WERI-Rb-1 (cell line): ENCODE results near the gene VANGL1.

Experiments
- DNase-seq: peaks from one replicate; pipeline ENCODE4 v3.0.0-alpha.2; 2020
- H3K27ac ChIP-seq: fragments of 250-450 bp; sonication (Bioruptor Pico); 2 replicates; pipeline ENCODE4 v1.5.1; 2020; ENCODE audit warnings: mild to moderate bottlenecking, moderate library complexity
- H3K27me3 ChIP-seq: fragments of 250-450 bp; sonication (Bioruptor Pico); 2 replicates; pipeline ENCODE4 v1.5.1; 2021; ENCODE audit warnings: mild to moderate bottlenecking, low read depth, moderate library complexity; ENCODE audit not compliant: insufficient read depth, severe bottlenecking
- H3K36me3 ChIP-seq: fragments of 250-450 bp; sonication (Bioruptor Pico); 2 replicates; pipeline ENCODE4 v1.5.1; 2020; ENCODE audit warnings: mild to moderate bottlenecking, moderate library complexity
- H3K4me3 ChIP-seq: 2 replicates; pipeline ENCODE4 v1.5.1; 2011; ENCODE audit warnings: low read depth, mild to moderate bottlenecking, control low read depth, low read length
- H3K9me3 ChIP-seq: fragments of 250-450 bp; sonication (Bioruptor Pico); 2 replicates; pipeline ENCODE4 v1.5.1; 2021; ENCODE audit warnings: mild to moderate bottlenecking, moderate library complexity; ENCODE audit not compliant: severe bottlenecking
- TF ChIP-seq, protein P1 (sequence below): IDR thresholded peaks from 2 replicates; pipeline ENCODE4 v1.5.1; 2011; ENCODE audit warnings: low read depth, mild to moderate bottlenecking, control low read depth, inconsistent platforms, low read length

The VANGL1 gene

DNA sequence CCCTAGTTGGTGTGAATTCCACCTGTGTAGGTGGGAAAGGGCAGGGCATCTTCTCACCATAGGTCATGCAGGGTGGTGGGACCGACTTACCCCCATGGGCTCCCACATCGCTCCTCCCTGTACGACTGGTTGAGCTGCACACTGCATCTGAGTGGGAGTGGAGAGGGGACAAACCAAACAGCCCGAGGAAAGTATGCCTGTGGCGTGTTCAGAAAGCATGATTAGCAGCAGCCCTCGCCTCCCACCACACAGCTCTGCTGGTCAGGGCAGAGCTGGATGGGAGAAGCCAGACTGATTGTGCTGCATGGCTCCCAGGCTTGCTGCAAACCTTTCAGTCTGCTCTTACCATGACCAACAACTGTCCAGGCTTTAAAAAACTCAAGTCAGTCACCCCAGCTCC, 24.4 kb downstream of the VANGL1 start:
- Histone ChIP-seq H3K36me3 (no peaks in the 10 kb centered on the region), H3K4me3 (no peak overlapping the region), H3K9me3 (no peaks in the 10 kb centered on the region), H3K27me3 (no peaks in the 10 kb centered on the region), H3K27ac (no peak overlapping the region)
- TF ChIP-seq, protein P1, sequence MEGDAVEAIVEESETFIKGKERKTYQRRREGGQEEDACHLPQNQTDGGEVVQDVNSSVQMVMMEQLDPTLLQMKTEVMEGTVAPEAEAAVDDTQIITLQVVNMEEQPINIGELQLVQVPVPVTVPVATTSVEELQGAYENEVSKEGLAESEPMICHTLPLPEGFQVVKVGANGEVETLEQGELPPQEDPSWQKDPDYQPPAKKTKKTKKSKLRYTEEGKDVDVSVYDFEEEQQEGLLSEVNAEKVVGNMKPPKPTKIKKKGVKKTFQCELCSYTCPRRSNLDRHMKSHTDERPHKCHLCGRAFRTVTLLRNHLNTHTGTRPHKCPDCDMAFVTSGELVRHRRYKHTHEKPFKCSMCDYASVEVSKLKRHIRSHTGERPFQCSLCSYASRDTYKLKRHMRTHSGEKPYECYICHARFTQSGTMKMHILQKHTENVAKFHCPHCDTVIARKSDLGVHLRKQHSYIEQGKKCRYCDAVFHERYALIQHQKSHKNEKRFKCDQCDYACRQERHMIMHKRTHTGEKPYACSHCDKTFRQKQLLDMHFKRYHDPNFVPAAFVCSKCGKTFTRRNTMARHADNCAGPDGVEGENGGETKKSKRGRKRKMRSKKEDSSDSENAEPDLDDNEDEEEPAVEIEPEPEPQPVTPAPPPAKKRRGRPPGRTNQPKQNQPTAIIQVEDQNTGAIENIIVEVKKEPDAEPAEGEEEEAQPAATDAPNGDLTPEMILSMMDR, result no peak
- no peak for DNase-seq

DNA sequence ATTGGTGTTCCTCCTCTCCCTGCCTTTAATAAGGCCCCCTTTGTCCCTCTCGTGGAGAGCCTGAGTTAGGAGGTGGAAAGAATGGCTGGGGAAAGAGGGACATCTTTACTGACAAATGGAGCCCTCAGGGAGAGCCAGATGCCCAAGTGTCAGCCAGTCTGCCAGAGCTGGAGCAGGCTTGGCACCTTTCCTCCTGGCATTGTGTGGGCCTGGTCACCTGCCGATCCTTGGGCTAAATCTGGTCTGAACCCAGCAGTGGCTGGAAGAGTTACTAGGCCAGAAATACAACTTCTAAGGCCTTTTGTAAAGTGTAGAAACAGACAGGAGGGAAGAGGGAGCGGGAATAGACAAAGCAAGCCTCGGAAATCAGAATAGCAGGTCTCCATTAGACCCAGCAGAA, 24.9 kb downstream of the VANGL1 start:
- DNase-seq, result no peak
- Histone ChIP-seq H3K27me3 (no peaks in the 10 kb centered on the region), H3K27ac (no peak overlapping the region), H3K4me3 (no peak overlapping the region), H3K9me3 (no peaks in the 10 kb centered on the region), H3K36me3 (no peaks in the 10 kb centered on the region)
- TF ChIP-seq, protein P1, result no peak

DNA sequence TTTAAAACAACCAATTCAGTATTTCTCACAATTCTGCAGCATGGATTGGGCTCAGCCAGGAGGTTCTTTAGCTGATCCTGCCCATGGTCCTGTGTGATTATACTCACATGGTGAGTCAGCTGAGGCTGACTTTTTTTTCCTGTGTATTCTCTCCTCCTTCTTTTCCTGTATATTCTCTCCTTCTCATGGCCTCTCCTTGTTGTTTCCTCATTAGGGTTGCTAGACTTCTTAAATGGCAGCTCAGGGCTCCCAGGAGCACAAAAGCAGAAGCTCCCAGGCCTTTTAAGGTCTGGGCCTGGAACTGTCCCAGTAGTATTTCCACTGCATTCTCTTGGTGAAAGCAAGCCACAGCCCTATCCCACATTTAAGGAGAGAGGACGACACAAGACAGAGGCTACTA, 26.8 kb downstream of the VANGL1 start:
- Histone ChIP-seq H3K27ac (no peak overlapping the region), H3K4me3 (no peak overlapping the region), H3K9me3 (no peaks in the 10 kb centered on the region), H3K27me3 (no peaks in the 10 kb centered on the region), H3K36me3 (no peaks in the 10 kb centered on the region)
- TF ChIP-seq, protein P1, result no peak
- no peak for DNase-seq

DNA sequence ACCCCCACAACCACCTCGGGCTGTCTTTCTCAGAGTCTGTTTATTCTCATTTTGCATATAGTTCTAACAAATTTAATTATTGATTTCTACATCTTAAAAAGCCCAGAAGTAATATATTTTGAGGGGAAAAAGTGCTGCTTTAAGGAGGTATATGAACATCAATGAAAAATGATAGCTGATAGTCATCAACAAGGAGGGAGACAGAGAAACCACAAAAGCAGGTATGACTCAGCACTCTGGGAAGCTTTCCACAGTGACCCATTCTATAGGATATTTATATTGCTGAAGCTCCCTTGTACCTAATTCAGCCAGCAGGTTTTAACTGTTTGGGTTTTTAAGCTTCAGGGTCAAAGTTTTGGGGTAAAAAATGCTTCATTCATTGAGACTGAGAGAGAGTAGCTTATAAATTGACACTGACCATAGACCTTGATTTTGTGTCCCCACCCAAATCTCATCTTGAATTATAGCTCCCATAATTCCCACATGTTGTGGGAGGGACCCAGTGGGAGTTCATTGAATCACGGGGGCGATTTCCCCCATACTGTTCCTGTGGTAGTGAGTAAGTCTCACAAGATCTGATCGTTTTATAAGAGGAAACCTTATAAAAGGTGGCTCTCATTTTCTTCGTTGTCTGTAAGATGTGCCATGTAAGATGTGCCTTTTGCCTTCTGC, 27.4 kb downstream of the VANGL1 start:
- Histone ChIP-seq H3K4me3 (no peak overlapping the region), H3K9me3 (no peaks in the 10 kb centered on the region), H3K27ac (no peak overlapping the region), H3K27me3 (no peaks in the 10 kb centered on the region), H3K36me3 (no peaks in the 10 kb centered on the region)
- no peak for DNase-seq
- TF ChIP-seq, protein P1, result no peak

DNA sequence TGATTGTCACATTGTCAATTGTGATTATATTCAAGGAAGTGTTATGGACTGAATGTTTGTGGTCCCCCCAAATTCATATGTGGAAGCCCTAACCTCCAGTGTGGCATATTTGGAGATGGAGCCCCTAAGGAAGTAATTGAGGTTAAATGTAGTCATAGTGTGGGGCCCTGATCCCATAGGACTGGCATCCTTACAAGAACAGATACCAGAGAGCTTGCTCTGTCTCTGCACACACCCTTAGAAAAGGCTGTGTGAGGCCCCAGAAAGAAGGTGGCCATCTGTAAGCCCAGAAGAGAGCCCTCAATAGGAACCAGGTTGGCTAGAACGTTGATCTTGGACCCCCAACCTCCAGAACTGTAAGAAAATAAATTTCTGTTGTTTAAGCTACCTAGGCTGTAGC, 28.1 kb downstream of the VANGL1 start:
- DNase-seq, result no peak
- Histone ChIP-seq H3K4me3 (no peak overlapping the region), H3K9me3 (no peaks in the 10 kb centered on the region), H3K27ac (no peak overlapping the region), H3K36me3 (no peaks in the 10 kb centered on the region), H3K27me3 (no peaks in the 10 kb centered on the region)
- TF ChIP-seq, protein P1, result no peak
